Measurements from ENCODE around the gene DNAH2. TPM values are rescaled to one million over a fixed set of nuclear protein-coding genes. Genes with fewer than 3 reads are reported as not detected.
A peak's percentile ranks its signal among the peaks of the same experiment; 100 is the strongest.

DNAH2 gene
- total and polyA plus RNA-seq, 8 donors, result under 0.01 to 8.0 (median 0.24) TPM; not detected in 2

DNA sequence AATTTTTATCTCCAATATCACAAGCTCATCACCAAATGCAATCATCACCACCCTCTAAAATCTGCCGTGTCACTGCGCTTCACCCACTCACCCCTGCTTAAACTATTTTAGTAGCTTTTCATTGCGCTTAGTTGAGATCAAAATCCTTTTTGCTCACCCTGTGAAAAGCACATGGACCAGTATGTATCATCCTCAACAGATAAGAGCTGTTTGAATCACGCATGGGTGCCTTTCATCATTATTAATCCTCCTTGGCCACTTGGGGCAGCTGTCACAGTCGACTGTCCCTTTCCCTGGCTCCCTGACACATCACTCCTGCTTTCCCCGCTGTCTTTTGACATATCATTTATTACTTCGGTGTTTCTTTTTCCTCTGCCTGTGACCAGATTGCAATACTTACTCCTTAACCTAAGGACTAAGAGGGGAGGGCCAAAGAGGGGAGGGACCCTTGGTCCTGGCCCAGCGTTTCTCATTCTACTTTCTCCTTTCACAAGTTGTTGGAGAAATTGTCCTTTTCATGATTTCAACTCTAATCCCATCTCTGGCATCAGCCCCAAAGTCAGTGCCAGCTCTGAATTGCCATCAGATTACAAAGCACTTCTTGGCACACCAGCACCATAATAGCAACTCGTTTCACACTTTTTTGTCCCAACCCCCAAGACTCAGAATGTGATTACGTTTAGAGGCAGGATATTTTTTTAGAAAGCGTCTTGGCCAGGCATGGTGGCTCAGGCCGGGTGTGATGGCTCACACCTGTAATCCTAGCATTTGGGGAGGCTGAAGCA lies 107.9 kb downstream of the DNAH2 start:
- Histone ChIP-seq H3K27ac (peak overlapping the region in 2 of 5 donors; percentile 14 to 25), H3K4me1 (peaks cover 6 to 17% (median 10%) of the 10 kb centered on the region in 4 donors), H3K27me3 (no peaks in the 10 kb centered on the region), H3K4me3 (no peak overlapping the region), H3K9me3 (no peaks in the 10 kb centered on the region), H3K36me3 (no peaks in the 10 kb centered on the region)
- intact Hi-C loops (cut with DNase I; ENCODE audit: low total_unique reads), result no loop called here
- WGBS, 5 donors, result 28 to 40% (median 32%) methylated on average over 12 of the region's 12 CpGs
- peak in 1 of 2 donors; percentile 18 for DNase-seq
- TF ChIP-seq POLR2AphosphoS5 (IDR thresholded peaks at IDR 0.05), result peak in 1 of 3 donors; percentile 22
- TF ChIP-seq POLR2A (IDR thresholded peaks at IDR 0.05), result no peak

DNA sequence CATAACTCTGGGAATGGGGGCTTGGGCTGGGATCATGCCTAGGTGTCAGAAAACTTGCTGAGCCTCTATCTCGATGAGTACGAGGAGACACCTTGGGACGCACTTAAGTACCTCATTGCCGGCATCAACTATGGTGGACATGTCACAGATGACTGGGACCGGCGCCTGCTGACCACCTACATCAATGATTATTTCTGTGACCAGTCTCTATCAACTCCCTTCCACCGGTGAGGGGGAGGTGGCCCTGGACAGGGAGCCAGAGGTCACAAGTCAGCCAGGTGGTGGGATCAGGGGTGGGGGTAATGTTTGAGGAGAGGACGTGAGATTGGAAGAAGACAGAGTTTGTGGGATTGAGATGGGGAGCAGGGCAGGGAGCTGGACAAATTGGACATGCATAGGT lies 113.1 kb downstream of the DNAH2 start:
- intact Hi-C loops (cut with DNase I; ENCODE audit: low total_unique reads), result no loop called here
- no peak for DNase-seq
- TF ChIP-seq POLR2A (IDR thresholded peaks at IDR 0.05) (no peak), POLR2AphosphoS5 (IDR thresholded peaks at IDR 0.05) (no peak), EP300 (IDR thresholded peaks at IDR 0.05) (no peak)
- TF ChIP-seq, protein P1, sequence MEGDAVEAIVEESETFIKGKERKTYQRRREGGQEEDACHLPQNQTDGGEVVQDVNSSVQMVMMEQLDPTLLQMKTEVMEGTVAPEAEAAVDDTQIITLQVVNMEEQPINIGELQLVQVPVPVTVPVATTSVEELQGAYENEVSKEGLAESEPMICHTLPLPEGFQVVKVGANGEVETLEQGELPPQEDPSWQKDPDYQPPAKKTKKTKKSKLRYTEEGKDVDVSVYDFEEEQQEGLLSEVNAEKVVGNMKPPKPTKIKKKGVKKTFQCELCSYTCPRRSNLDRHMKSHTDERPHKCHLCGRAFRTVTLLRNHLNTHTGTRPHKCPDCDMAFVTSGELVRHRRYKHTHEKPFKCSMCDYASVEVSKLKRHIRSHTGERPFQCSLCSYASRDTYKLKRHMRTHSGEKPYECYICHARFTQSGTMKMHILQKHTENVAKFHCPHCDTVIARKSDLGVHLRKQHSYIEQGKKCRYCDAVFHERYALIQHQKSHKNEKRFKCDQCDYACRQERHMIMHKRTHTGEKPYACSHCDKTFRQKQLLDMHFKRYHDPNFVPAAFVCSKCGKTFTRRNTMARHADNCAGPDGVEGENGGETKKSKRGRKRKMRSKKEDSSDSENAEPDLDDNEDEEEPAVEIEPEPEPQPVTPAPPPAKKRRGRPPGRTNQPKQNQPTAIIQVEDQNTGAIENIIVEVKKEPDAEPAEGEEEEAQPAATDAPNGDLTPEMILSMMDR (IDR thresholded peaks at IDR 0.05), result no peak
- Histone ChIP-seq H3K4me3 (no peak overlapping the region), H3K36me3 (no peaks in the 10 kb centered on the region), H3K9me3 (no peaks in the 10 kb centered on the region), H3K27ac (no peak overlapping the region), H3K27me3 (no peaks in the 10 kb centered on the region), H3K4me1 (peaks cover 3 to 17% (median 13%) of the 10 kb centered on the region in 4 donors)
- 84 to 89% (median 86%) methylated on average over 8 of the region's 8 CpGs for WGBS, 5 donors

DNA sequence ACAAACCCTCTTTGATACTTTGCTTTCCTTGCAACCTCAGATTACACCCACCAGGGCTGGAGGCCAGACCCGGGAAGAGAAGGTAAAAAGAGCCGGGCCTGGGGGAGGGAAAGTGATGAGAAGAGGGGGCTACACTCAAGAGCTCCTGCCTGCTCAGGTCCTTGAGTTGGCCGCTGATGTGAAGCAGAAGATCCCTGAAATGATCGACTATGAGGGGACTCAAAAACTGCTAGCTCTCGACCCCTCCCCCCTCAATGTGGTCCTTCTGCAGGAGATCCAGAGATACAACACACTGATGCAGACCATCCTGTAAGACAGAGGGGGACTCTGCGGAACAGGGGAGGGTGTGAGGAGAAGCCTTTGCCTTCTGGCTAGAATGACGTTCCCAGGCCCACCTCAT lies 113.7 kb downstream of the DNAH2 start:
- WGBS, 5 donors, result 73 to 79% (median 75%) methylated on average over 5 to 7 of the region's 7 CpGs
- H3K36me3 ChIP-seq, result no peaks in the 10 kb centered on the region
- H3K27me3 ChIP-seq, result no peaks in the 10 kb centered on the region
- H3K27ac ChIP-seq, result no peak overlapping the region
- no peak overlapping the region for H3K4me3 ChIP-seq
- peak in 1 of 2 donors; percentile 3 for DNase-seq
- no peaks in the 10 kb centered on the region for H3K9me3 ChIP-seq
- H3K4me1 ChIP-seq, result peaks cover 0 to 18% (median 12%) of the 10 kb centered on the region in 4 donors
- TF ChIP-seq EP300 (IDR thresholded peaks at IDR 0.05) (no peak), POLR2AphosphoS5 (IDR thresholded peaks at IDR 0.05) (no peak)
- TF ChIP-seq, protein P1 (IDR thresholded peaks at IDR 0.05), result no peak
- intact Hi-C loops (cut with DNase I; ENCODE audit: low total_unique reads), result no loop called here

DNA sequence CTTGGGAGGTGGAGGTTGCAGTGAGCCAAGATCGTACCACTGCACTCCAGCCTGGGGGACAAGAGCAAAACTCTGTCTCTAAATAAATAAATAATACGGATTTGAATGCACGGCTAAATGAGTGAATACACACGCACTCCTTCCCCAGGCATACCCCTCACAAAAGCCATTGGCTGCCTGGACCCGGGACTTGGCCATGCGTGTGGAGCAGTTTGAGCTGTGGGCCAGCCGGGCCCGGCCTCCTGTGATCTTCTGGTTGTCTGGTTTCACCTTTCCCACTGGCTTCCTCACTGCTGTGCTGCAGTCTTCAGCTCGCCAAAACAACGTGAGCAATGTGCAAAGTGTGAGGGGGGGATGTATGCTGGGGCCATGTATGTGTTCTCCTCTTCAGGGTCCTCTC lies 114.9 kb downstream of the DNAH2 start:
- intact Hi-C loops (cut with DNase I; ENCODE audit: low total_unique reads), result no loop called here
- Histone ChIP-seq H3K4me1 (peaks cover 7 to 30% (median 24%) of the 10 kb centered on the region in 4 donors), H3K27me3 (no peaks in the 10 kb centered on the region), H3K36me3 (no peaks in the 10 kb centered on the region), H3K27ac (no peak overlapping the region), H3K4me3 (no peak overlapping the region), H3K9me3 (no peaks in the 10 kb centered on the region)
- WGBS, 5 donors, result 82 to 89% (median 88%) methylated on average over 9 to 10 of the region's 10 CpGs
- peak in 1 of 2 donors; percentile 7 for DNase-seq
- TF ChIP-seq, protein P1 (IDR thresholded peaks at IDR 0.05), result no peak
- TF ChIP-seq POLR2A (IDR thresholded peaks at IDR 0.05) (no peak), EP300 (IDR thresholded peaks at IDR 0.05) (no peak), POLR2AphosphoS5 (IDR thresholded peaks at IDR 0.05) (no peak)
